AG08395 (cell line): ENCODE measurements around the gene ZXDC.

Experiments
- DNase-seq: peaks from one replicate; pipeline ENCODE4 v3.0.0; 2012; ENCODE audit warnings: mixed read lengths, low spot score

ZXDC gene

DNA sequence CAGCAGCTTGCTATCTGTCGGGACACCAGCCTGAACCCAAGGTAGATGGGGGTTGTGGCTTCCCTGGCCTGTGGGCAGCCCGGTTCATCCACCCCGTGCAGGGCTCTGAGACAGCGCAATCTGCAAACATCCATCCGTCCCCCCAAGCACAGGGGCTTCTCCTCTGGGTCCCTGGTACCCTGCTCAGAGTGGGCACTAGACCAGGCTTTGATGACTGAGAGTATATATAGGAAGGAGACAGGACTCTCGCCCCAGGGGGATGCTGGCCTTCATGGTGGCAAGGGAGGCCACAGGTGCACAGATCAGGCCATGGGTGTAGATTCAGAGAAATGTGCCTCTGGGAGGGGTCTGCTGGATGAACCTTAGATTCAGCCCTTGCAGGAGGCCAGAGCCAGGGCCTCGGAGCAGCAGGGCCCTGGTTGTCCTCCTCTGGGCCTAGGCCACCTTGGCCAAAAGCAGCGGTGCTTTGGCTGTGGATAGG lies 40.7 kb downstream of the ZXDC start:
- DNase-seq: no peak

DNA sequence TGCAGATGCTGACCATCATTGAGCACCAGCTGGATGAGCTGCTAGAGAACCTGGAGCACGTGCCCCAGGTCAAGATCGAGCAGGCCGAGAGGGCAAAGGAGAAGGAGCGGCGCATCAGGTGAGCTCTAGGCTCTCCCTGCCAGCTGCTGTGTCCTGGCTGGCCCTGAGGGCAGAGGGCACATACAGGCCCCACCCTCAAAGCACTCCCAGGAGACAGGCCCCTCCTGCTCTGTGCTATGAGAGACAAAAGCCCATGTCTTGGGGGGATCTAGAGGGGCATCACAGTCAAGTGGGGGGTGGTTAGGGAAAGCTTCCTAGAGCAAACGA lies 41.5 kb downstream of the ZXDC start:
- no peak for DNase-seq

DNA sequence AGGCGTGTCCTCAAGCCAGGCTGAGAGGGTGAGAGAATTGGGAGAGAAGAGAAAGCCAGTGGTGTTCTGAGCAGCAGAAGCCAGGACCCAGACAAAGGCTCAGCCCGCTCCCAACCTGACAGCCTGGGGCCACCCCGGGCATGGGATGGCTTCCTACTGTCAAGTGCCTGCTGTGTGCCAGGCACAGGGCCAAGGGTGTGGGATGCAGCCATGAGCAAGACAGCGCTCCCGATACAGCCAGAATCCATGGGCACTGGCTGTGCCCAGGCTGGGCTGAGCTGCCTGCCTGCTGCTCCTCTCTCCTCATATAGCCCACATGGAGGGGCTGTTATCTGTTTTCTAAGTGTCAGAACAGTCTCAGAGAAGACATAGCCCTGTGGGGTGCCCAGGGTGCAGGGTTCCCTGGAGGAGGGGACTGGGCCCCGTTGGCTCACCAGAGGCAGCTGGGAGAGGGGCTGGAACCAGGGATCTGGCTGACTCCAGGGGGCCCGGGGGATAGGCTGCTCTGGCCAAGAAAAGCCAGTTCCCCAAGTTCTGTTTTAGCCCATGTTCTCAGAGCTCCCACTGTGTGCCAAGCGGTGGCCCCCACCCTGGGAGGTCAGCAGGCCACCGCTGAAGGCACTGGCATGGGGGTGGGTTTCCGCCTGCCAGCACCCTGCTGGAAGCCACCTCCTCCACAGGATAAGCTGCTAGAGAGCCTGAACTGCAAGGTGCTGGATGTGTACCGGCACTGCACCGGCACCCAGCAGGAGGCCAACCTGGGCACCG lies 42.0 kb downstream of the ZXDC start:
- no peak for DNase-seq

DNA sequence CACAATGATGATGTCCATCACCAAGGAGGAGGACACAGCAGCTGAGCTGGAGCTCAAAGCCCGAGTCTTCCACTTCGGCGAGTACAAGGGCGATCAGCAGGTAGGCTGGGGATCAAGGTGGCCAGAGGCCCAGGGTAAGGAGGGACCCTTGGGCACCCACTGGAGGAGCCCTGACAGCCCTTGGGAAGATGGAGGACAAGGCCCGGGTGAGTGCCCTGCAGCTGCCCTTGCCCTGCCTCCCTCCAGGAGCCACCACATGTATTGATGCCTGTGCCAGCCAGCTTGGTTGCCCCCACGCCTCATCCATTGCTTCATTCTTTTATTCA lies 42.6 kb downstream of the ZXDC start:
- DNase-seq: no peak

DNA sequence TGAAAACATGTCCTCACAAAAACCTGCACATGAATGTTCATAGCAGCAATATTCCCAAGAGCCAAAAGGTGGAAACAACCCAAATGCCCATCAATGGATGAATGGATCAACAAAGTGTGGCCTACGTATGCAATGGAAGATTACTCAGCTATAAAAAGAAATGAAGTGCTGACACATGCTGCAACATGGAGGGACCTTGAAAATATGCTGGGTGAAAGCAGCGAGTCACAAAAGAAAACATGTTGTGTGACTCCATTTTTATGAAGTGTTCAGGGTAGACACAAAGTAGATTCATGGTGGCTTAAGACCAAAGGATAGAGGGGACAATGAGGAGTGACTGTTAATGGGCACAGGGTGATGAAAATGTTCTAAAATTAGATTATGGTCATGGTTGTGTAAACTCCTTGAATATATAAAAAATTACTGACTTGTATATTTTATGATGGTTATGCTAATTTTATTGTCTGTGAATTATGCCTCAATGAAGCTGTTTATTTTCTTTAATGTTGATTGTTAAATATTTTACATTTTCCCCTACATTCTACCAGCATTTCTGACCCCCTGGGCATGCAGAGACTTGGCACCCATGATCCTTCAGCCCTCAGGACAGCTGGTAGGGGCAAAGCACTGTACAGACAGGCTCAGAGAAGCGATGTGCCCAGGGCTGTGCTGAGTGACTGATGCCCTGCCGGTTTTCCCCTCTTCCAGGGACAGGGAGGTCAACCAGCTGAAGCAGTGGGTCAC lies 43.2 kb downstream of the ZXDC start:
- no peak for DNase-seq

DNA sequence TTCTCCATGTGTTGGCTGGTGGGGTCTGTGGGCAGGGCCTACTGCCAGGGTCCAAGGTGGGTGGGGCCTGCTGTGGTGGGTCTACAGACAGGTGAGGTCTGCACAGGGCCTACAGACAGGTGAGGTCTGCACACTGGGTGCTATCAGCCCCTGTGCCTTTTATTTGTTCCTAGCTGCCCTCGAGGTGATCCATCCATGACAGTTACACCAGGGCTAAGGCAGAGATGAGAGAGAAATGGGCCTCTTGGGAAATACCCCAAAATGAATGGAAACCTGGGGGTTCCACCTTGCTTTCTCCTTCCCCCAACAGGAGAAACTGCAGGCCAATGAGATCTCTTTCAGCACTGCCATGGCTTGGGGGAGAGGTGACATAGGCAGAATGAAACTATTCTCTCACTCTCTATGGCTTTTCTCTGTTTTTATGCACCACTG lies 44.6 kb downstream of the ZXDC start:
- DNase-seq: no peak

DNA sequence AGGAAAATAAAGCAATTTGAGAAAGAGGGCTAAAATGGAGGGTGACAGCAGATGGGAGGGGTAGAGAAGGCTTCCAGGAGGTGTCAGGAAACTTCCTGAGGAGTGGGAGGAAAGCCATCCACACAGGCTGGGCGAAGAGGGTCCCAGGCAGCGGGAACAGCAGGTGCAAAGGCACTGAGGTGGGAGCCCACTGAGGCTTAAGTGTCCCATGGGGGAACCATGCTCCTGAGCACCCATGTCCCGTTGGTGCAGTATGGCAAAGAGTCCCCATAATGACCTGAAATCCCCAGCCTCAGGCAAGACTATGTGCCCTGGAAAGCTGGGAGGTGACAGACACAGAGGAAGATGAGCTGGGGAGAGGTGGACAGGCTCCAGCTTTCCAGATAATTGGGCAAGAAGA lies 50.9 kb downstream of the ZXDC start:
- no peak for DNase-seq

DNA sequence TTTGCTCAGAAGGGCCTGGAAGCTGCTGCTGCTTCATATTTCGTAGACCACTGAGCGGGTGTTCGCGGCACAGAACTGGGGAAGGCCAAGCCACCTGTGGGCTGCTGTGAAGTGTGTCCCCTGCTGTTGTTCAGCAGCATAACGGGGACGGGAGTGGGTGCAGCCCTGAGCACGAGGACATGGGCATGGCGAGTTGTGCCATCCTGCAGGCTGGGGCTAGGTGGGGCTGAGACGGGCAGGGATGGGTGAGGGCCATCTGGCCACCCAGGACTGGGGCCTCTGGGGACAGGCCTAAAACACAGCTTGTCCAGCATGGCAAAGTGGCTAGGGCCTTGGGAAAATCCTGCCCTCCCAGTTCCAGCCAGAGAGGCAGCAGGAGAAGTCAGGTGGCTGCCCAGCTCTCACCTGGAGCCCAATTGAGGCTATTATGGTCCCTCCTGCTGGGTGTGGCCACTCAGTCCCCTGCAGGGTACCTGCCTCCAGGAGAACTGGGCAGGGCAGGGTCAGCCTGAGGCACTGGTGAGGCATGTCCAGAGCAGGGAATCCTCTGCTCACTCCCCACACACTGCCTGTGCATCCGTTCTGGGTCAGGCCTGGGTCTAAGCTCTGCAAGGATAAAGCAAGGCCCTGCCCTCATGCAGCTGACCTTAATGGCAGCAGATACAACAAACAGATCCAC lies 51.5 kb downstream of the ZXDC start:
- no peak for DNase-seq

DNA sequence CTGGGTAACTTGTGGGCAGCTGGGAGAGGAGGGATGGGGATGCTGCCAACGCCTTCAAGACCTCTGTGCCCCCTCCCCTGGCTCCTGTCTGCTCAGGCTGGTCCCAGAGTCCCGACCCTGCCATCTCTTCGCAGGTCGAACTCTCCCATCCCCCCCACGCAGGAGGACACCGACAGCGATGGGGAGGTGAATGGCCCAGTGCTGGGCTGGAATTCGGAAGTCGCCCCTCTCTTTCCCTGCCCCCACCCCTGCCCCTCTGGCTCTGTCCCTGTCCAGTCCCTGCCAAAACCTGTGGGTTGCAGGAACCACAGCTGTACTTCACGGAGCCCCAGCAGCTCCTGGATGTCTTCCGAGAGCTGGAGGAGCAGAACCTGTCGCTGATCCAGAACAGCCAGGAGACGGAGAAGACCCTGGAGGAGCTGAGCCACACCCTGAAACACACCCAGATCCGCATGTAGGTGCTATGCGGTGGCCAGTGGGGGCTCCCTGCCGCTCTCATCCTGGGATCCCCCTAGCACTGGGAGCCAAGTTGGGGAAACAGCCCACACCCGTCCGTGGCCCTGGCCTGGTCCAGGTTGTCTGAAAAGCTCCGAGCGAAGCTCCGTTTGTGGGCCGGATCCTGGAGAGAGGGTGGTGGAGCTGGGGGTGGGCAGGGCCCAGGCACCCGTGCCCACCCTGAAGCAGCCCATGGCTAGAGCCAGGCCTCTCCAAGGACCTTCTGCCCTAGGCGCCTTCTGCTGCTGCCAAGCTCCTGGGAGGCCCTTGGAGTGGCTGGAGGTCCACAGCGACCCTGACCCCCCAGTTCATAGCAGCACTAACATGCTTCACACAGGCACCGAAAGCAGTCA lies 52.3 kb downstream of the ZXDC start:
- DNase-seq: no peak

DNA sequence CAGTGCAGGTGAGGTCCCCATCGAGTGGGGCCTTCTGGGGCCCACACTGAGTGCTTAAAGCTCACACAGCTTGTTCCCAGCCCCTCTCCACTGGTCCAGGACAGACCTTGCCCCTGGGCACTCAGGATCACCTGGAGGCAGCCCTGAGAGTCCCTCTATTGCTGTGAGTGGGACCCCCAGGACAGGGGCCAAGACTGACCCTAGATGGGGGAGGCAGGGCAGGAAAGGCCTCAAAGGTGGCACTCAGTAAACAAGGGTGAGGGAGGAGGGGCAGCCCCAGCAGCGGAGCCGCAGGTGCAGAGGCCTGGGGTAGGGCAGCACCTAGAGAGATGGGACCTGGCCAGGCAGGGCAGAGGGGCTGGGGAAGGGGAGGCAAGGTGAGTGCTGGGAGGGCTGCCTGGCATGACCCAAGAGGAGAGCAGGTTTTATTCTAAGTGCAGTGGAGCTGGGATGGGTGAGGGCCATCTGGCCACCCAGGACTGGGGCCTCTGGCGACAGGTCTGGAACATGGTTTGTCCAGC lies 53.1 kb downstream of the ZXDC start:
- no peak for DNase-seq

DNA sequence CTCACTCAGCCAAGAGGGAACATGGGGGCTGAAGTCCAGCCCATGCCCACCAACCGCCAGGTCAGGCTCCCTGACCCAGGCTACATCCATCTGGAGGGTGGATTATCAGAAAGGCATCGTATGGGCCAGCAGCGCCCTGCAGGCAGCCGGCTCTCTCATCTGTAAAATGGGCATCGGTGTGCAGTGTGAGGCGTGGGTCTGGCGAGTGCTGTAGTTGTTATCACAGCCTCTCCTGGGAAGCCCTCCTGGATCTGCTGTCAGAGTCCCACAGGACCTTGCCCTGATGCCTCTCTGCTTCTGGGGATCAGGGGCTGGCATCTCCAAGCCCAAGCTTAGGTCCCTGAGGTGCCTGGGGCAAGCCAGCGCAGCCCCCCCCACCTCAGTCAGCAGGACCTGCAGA lies 53.6 kb downstream of the ZXDC start:
- no peak for DNase-seq

DNA sequence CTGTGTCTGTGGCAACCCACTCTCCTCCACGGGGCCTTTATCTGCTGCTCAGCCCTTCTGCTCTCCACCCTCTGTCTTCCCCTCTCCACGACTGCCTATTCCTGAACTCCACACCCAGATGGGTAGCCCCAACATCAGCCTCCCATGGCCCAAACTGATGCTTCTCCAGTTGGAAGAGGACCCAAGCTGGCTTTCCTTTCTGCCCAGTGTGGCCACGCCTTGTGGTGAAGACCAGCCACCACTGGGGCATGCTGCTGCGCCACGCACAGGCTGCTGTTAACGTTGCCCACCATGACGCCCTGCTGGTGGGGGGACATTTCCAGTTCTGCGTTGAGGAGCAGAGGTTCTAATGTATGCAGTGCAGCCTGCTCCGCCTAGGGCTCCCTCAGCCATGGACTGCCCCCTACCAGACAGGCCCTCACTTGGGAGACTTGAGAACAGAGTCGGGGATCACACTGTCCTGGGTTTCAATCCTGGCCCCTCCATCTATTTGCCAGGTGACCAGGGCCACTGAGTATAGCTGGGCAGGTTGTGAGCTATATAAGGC lies 54.0 kb downstream of the ZXDC start:
- DNase-seq: no peak

DNA sequence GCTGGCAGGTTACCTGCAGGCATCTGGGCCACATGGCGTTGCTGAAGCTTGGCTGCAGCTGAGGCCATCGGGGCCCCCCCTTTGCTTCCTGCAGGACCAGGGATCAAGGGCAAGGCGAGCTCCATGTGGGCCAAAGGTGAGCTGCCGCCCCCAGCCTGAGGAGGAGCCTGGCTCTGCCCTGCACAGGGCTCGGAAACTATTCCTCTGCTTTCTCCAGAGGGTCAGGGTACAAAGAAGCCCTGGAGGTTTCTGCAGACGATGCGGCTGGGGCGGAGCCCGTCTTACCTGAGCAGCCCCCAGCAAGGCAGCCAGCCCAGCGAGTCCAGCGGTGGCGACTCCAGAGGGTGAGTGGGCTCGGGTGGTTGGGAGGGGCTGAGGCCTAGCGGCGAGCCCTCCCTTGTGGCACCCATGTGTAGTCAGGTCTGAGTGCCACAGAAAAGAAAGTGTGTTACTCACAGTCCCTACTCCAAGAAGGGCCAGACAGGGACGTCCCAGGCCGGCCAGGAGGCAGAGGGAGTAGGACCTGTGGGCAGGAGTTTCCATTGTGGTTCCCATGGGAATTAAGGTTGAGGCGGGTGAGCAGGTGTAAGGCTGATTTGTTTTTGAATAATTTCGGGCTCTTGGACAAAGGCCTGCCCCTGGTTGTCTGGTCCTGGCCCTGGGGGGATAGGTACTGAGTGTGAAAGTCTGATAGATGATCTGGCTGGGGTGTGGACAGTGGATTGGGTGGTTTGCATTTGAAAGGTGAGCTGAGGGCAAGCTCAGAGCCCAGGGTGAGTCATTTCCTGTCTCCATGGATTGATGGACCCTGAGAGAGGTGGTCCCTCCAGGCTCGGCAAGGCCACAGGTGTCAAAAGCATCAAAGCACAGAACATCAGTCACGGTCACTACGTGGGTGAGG lies 55.6 kb downstream of the ZXDC start:
- DNase-seq: no peak

DNA sequence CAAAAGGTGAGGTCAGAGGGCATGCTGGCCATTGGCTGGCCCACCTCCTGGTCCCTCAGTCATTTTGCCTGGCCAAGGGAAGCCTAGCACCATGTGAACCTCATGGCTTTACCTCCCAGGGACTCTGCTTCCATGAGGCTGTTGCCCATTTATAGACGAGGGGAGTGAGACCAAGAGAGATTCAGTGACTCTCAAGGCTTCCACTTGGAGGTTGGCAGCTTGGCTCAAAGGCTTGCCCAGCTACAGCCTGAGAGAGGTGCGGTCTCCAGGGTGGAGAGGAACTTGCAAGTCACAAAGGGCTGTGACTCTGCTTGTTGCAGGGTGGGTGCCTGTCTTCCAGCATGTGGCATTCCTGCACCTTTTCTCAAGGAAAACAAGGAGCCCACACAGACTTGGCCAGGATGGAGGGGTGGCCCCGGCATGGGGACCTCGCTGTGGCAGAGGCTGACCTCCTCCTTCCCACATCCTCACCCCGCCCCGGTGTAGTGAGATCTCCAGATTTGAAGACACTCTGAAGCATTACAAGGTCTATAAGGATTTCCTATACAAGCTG lies 56.5 kb downstream of the ZXDC start:
- DNase-seq: no peak

DNA sequence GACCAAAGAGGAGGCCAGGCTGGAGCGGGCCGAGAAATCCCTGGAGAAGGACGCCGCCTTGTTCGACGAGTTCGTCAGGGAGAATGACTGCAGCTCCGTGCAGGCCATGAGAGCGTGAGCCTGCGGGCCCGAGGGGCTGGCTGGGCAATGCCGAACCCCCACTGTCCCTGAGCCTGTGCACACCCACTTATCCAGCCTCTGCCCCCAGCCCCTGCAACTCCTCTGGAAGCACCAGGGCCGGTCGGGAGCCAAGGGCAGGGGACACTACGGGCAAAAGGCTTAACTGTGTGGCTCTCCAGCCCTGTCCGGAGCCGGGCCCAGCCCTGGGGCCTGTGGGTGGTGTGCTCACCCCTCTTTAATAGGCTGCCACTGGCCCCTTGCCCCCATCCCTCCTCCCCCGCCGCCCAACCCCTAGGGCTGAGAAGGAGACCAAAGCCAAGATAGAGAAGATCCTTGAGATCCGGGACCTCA lies 57.0 kb downstream of the ZXDC start:
- no peak for DNase-seq

DNA sequence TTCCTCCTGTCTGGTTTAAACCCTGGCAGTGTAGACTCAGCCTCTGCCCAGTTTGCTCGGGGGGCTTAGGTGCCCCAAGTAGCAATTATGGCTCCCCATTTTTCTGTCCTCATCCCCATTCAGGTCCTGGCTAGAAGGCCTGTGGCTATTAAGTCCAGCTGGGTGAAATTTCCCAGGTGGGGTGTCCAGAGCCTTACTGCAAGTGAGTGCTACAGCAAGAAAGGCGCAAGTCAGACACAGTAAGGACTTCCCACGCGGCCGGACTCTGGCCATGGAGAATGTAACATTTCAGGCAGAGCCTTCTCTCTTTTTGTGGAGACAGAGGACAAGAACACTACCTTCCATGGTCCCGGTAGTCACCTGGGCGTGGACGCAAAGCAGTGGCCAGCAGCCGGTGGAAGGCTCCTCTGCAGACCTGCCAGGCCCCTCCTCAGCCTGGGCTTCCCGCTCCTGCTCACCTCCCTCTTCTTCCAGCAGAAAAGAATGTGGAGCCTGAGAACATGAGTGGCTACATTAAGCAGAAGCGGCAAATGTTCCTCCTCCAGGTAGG lies 57.6 kb downstream of the ZXDC start:
- DNase-seq: no peak

DNA sequence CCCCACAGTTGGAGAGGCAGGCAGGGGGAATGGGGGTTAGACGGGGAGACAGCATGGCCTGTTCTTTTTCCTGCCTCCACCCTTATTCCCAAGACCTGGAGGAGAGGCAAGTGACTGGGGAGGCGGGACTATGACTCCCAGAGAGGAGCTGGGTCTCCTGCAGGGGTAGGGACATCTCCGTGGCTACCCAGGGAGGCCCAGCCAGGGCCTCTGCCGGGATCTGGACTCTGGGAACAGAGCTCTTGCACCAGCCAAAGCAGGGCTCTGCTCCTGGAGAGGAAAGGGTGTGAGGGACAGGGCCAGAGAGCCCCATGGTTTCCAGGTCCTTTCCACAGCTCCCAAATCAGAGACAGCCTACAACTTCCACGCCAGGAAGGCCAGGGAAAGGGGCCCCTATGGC lies 58.2 kb downstream of the ZXDC start:
- DNase-seq: no peak

DNA sequence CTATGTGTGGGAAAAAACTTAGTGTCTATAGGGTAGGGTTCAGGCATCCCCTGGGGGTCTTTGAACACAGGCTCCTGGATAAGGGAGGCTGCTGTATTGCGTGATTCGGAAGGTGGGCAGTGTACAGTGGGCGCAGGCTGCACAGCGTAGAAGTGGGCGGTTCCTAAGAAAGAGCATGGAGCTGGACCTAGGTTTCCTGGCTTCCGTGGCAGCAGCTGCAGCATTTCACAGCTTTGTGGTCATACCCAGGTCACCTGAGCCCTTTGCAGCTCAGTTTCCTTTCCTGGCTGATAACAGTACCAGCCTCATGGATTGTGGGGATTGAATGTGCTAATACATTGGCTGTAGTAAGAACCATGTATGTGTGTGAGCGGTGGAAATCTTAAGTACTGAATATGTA lies 58.7 kb downstream of the ZXDC start:
- DNase-seq: no peak

DNA sequence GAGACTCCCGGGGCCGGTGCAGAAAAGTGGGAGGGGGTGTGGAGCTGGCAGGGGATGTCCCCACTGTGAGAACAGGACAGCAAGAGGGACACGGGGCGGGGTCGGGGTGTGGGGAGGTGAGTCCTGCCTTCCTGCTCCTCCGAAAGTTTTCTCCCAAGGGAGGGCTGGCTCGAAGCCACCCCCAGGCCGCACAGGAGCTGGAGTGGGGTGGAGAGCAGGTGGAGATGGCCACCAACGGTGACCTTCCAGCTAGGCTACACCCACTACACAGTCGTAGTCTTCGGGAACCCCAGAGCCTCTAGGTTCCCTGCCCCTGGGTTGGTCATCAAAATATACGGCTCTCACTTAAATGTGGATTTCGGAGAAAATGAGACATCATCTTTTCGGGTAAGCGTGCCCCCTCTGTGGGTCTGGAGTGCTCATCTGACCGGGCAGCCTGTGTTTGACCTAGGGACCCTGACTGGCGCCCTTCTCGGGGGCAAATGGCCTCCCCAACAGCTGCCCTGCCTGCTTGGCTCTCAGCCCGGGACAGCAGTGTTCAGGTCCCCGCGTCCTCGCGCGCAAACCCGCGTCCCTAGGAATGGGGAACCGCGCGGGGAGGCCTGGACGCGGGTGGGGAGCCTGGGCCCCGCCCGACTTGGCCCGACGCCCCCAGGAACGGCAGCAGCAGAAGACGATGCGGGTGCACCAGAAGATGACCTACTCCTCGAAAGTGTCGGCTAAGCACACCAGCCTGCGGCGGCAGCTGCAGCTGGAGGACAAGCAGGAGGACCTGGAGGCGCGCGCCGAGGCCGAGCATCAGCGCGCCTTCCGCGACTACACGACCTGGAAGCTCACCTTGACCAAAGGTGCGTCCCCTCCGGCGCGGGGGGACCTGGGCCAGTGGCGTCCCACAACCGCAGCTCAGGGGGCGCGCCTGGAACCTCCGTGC lies 59.8 kb downstream of the ZXDC start:
- DNase-seq: no peak
